Dendritic cell treated with granulocyte-macrophage colony-stimulating factor and Interleukin-4, amounts not matched to agents 40 ng/mL and 50 ng/mL, for 4 days (primary cell): Measurements from ENCODE around the gene ELOVL4.
A peak's percentile ranks its signal among the peaks of the same experiment; 100 is the strongest.

Experiments
- H3K27ac Mint-ChIP-seq: one replicate; pipeline ENCODE4 v1.8.0; 2022; ENCODE audit warnings: mild to moderate bottlenecking, mixed read lengths
- H3K27me3 Mint-ChIP-seq: one replicate; pipeline ENCODE4 v1.8.0; 2022; ENCODE audit warnings: mild to moderate bottlenecking, mixed read lengths
- H3K36me3 Mint-ChIP-seq: one replicate; pipeline ENCODE4 v1.8.0; 2022; ENCODE audit warnings: low read depth, mixed read lengths
- H3K4me1 Mint-ChIP-seq: one replicate; pipeline ENCODE4 v1.8.0; 2022; ENCODE audit warnings: low read depth, mixed read lengths
- H3K4me3 Mint-ChIP-seq: one replicate; pipeline ENCODE4 v1.8.0; 2022; ENCODE audit warnings: mild to moderate bottlenecking, moderate library complexity, mixed read lengths
- H3K9me3 Mint-ChIP-seq: one replicate; pipeline ENCODE4 v1.8.0; 2022; ENCODE audit warnings: mixed read lengths
- intact Hi-C: fragments of 100-400 bp; cut with micrococcal nuclease; formaldehyde crosslinking; loops from one replicate; pipeline ENCODE4 v1.15.0; 2022

The ELOVL4 gene

GRCh38 chr6:79947191-79948186 lies at the start of gene ELOVL4:
Gene ELOVL4, minus strand, starts transcription at chr6:79947553. Its CDS starts 274 bp downstream, at chr6:79947279.
- peak within 1 kb of the TSS; percentile 71 for H3K4me3 Mint-ChIP-seq
- no peak within 1 kb of the TSS for H3K27ac Mint-ChIP-seq
- no peaks in the 10 kb centered on the region for H3K36me3 Mint-ChIP-seq
- intact Hi-C loops, result no loop called here
- peaks cover 9% of the 10 kb centered on the region for H3K4me1 Mint-ChIP-seq
- no peaks in the 10 kb centered on the region for H3K9me3 Mint-ChIP-seq
- peaks cover 63% of the 10 kb centered on the region for H3K27me3 Mint-ChIP-seq

GRCh38 chr6:79993911-79994309 lies 46.6 kb upstream of the ELOVL4 start:
- intact Hi-C loops, result no loop called here
- no peaks in the 10 kb centered on the region for H3K36me3 Mint-ChIP-seq
- no peak overlapping the region for H3K27ac Mint-ChIP-seq
- peaks cover 5% of the 10 kb centered on the region for H3K27me3 Mint-ChIP-seq
- peaks cover 6% of the 10 kb centered on the region for H3K4me1 Mint-ChIP-seq
- H3K9me3 Mint-ChIP-seq, result no peaks in the 10 kb centered on the region
- no peak overlapping the region for H3K4me3 Mint-ChIP-seq

GRCh38 chr6:79993012-79993910 lies 45.9 kb upstream of the ELOVL4 start:
- no peak overlapping the region for H3K4me3 Mint-ChIP-seq
- no peaks in the 10 kb centered on the region for H3K9me3 Mint-ChIP-seq
- no peak overlapping the region for H3K27ac Mint-ChIP-seq
- H3K4me1 Mint-ChIP-seq, result peaks cover 6% of the 10 kb centered on the region
- intact Hi-C loops, result no loop called here
- H3K27me3 Mint-ChIP-seq, result peaks cover 2% of the 10 kb centered on the region
- H3K36me3 Mint-ChIP-seq, result no peaks in the 10 kb centered on the region

- Mint-ChIP-seq H3K27me3 (no peaks in the 10 kb centered on the region), H3K36me3 (no peaks in the 10 kb centered on the region), H3K4me3 (no peak overlapping the region)
These were observed 42.3 kb upstream of the ELOVL4 start for GRCh38 chr6:79989641-79990040.

GRCh38 chr6:79985128-79985527 lies 37.8 kb upstream of the ELOVL4 start:
- H3K36me3 Mint-ChIP-seq, result no peaks in the 10 kb centered on the region
- H3K27me3 Mint-ChIP-seq, result no peaks in the 10 kb centered on the region
- intact Hi-C loops, result no loop called here
- no peaks in the 10 kb centered on the region for H3K4me1 Mint-ChIP-seq
- H3K9me3 Mint-ChIP-seq, result no peaks in the 10 kb centered on the region
- H3K27ac Mint-ChIP-seq, result no peak overlapping the region
- H3K4me3 Mint-ChIP-seq, result no peak overlapping the region

More at GRCh38 chr6:79989641-79990040, 42.3 kb upstream of the ELOVL4 start:
- Mint-ChIP-seq H3K9me3 (no peaks in the 10 kb centered on the region), H3K27ac (no peak overlapping the region), H3K4me1 (peaks cover 6% of the 10 kb centered on the region)
- intact Hi-C loops, result no loop called here

GRCh38 chr6:79984261-79984660 lies 36.9 kb upstream of the ELOVL4 start:
- H3K9me3 Mint-ChIP-seq, result no peaks in the 10 kb centered on the region
- no peaks in the 10 kb centered on the region for H3K36me3 Mint-ChIP-seq
- H3K27ac Mint-ChIP-seq, result no peak overlapping the region
- no peaks in the 10 kb centered on the region for H3K27me3 Mint-ChIP-seq
- no peaks in the 10 kb centered on the region for H3K4me1 Mint-ChIP-seq
- H3K4me3 Mint-ChIP-seq, result no peak overlapping the region
- intact Hi-C loops, result no loop called here

- intact Hi-C loops, result no loop called here
- Mint-ChIP-seq H3K27me3 (no peaks in the 10 kb centered on the region), H3K36me3 (no peaks in the 10 kb centered on the region), H3K27ac (no peak overlapping the region), H3K4me1 (no peaks in the 10 kb centered on the region), H3K4me3 (no peak overlapping the region), H3K9me3 (no peaks in the 10 kb centered on the region)
These were observed 34.3 kb upstream of the ELOVL4 start for GRCh38 chr6:79981652-79982051.

- peaks cover 31% of the 10 kb centered on the region for H3K9me3 Mint-ChIP-seq
- H3K4me1 Mint-ChIP-seq, result no peaks in the 10 kb centered on the region
- no peak overlapping the region for H3K27ac Mint-ChIP-seq
- H3K27me3 Mint-ChIP-seq, result no peaks in the 10 kb centered on the region
- intact Hi-C loops, result no loop called here
- H3K4me3 Mint-ChIP-seq, result no peak overlapping the region
- no peaks in the 10 kb centered on the region for H3K36me3 Mint-ChIP-seq
These were observed 23.8 kb upstream of the ELOVL4 start for GRCh38 chr6:79971193-79971592.

GRCh38 chr6:79969784-79970183 lies 22.4 kb upstream of the ELOVL4 start:
- H3K9me3 Mint-ChIP-seq, result peaks cover 39% of the 10 kb centered on the region
- intact Hi-C loops, result no loop called here
- H3K27ac Mint-ChIP-seq, result no peak overlapping the region
- no peaks in the 10 kb centered on the region for H3K36me3 Mint-ChIP-seq
- H3K4me1 Mint-ChIP-seq, result no peaks in the 10 kb centered on the region
- no peaks in the 10 kb centered on the region for H3K27me3 Mint-ChIP-seq
- H3K4me3 Mint-ChIP-seq, result no peak overlapping the region

GRCh38 chr6:79967178-79967577 lies 19.8 kb upstream of the ELOVL4 start:
- no peak overlapping the region for H3K27ac Mint-ChIP-seq
- no peaks in the 10 kb centered on the region for H3K36me3 Mint-ChIP-seq
- no peak overlapping the region for H3K4me3 Mint-ChIP-seq
- no peaks in the 10 kb centered on the region for H3K27me3 Mint-ChIP-seq
- H3K9me3 Mint-ChIP-seq, result peaks cover 39% of the 10 kb centered on the region
- H3K4me1 Mint-ChIP-seq, result no peaks in the 10 kb centered on the region
- intact Hi-C loops, result no loop called here

- Mint-ChIP-seq H3K27me3 (peaks cover 3% of the 10 kb centered on the region), H3K4me1 (no peaks in the 10 kb centered on the region), H3K4me3 (no peak overlapping the region), H3K27ac (no peak overlapping the region), H3K36me3 (no peaks in the 10 kb centered on the region), H3K9me3 (peaks cover 39% of the 10 kb centered on the region)
- intact Hi-C loops, result no loop called here
These were observed 17.3 kb upstream of the ELOVL4 start for GRCh38 chr6:79964607-79965081.

GRCh38 chr6:79954849-79955248 lies 7.5 kb upstream of the ELOVL4 start:
- Mint-ChIP-seq H3K4me3 (no peak overlapping the region), H3K27me3 (peaks cover 14% of the 10 kb centered on the region), H3K36me3 (no peaks in the 10 kb centered on the region), H3K4me1 (no peaks in the 10 kb centered on the region), H3K9me3 (no peaks in the 10 kb centered on the region), H3K27ac (no peak overlapping the region)
- intact Hi-C loops, result no loop called here

GRCh38 chr6:79949233-79949632 lies 1.9 kb upstream of the ELOVL4 start:
- peaks cover 9% of the 10 kb centered on the region for H3K4me1 Mint-ChIP-seq
- no peaks in the 10 kb centered on the region for H3K36me3 Mint-ChIP-seq
- no peak overlapping the region for H3K27ac Mint-ChIP-seq
- H3K4me3 Mint-ChIP-seq, result no peak overlapping the region
- peaks cover 57% of the 10 kb centered on the region for H3K27me3 Mint-ChIP-seq
- intact Hi-C loops, result loop anchor here (1.0 kb wide), 1 partner anchor 145 kb away; no protein-coding TSS in a partner anchor
- H3K9me3 Mint-ChIP-seq, result no peaks in the 10 kb centered on the region
